GM19372 (cell line): Measurements from ENCODE around the gene KIRREL3.

ENCODE experiments used
- ATAC-seq: cut with Tn5 transposase; IDR thresholded peaks from one replicate; pipeline ENCODE4 v1.9.1; 2021; ENCODE audit warnings: mild to moderate bottlenecking, low read depth, moderate library complexity; ENCODE audit not compliant: unreplicated experiment

Gene KIRREL3

DNA sequence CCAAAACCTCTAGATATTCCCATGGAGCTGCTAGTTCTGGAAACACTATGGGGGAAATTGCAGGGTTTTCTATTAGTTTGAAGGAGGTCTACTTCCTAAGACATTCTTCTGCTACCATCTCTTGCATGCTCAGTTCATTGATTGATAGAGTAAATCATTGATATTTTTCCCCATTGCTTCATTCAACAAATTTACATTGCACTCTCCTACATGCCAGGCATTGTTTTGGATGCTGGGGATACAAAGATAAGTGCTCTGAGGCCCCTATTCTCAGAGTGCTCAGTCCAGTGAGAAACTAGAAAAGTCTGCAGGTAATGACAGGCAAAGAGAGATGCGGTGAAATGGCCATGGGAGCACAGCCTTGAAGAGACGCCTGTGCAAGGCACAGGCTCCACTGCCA, 313.1 kb downstream of the KIRREL3 start:
- ATAC-seq = no peak

GRCh38 chr11:126686938-126687337, 313.6 kb downstream of the KIRREL3 start:
- no peak for ATAC-seq

DNA sequence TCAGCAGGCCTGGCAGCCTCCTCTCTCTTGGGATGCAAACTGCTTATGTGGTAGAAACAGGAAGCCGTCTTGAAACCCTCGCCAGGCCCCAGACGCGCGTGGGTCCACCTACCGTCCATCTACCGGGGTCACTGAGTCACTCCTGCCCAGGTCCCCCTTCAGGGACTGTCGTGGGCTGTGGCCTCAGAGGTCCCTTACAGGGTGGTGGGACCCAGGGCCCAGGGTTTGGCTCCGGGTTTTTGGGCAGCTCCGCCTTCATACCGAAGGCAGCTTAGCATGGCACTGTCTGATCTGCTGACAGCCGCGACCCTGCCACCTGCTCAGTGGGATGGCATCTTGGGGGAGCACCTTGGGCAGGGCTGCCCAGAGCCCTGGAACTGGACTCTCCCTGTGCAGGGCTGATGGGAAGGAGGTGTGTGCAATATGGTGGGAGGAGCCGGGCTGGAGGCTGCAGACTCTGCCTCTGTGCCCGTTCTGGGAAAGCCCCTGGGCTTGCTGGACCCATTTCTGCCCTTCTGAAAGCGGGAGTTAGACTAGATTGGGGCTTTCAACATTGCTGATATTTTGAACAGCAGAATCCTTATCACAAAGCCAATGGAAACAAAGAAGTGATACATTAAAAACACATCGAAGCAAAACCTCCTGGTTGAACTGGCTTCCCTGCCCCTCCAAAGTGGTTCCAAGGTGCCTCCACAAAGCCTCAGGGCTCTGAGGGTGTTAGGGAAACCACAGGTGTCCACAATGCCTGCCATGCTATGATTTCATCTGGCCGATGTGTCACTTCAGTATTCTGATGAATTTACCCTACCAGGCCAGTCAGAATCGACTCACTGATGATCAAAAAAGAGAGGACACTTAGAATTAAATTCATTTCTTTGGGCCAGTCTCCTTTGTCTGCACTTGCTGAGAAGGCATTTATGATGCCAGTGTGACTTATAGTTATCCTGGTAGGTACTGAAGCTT, 316.5 kb downstream of the KIRREL3 start:
- no peak for ATAC-seq

- no peak for ATAC-seq
These were observed 318.0 kb downstream of the KIRREL3 start for GRCh38 chr11:126682590-126682989.

- no peak for ATAC-seq
These were observed 319.9 kb downstream of the KIRREL3 start for GRCh38 chr11:126680700-126681099.

GRCh38 chr11:126680131-126680530, 320.4 kb downstream of the KIRREL3 start:
- ATAC-seq = no peak

- no peak for ATAC-seq
These were observed 321.5 kb downstream of the KIRREL3 start for GRCh38 chr11:126679033-126679432.

DNA sequence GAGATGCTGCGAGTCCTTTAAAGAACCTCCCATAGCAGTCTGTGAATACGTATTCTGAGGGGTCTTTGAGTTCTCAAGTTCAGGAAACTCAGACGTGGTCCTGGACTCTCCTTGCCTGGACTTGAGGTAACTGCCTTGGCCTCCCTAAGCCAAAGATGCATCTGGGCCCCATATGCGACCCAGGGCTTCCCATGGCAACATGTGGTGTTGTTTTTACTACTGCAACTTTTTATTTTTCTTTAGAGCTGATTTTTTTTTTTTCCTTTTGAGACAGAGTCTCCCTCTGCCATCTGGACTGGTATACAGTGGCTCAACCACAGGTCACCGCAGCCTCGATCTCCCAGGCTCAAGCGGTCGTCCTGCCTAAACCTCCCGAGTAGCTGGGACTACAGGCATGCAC, 324.0 kb downstream of the KIRREL3 start:
- no peak for ATAC-seq

- ATAC-seq = no peak
These were observed 327.3 kb downstream of the KIRREL3 start for GRCh38 chr11:126673319-126673718.

DNA sequence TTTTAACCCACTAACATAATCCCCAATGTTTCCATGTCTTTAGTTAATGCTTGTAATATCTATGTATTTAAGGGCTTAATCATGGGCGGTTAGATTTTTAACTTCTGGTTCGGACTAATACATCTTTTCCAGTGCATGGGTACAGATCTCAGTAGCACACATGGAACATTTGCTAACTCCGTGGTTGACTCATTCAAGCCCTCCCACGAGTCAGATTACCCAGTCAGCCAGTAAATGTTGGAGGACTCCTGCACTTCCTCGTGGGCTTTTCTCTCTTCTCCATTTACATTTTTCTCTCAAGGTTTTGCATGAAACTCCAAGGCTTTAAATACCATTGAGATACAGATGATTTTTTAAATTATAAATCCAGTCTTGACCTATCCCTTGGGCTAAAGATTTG, 331.2 kb downstream of the KIRREL3 start:
- no peak for ATAC-seq

DNA sequence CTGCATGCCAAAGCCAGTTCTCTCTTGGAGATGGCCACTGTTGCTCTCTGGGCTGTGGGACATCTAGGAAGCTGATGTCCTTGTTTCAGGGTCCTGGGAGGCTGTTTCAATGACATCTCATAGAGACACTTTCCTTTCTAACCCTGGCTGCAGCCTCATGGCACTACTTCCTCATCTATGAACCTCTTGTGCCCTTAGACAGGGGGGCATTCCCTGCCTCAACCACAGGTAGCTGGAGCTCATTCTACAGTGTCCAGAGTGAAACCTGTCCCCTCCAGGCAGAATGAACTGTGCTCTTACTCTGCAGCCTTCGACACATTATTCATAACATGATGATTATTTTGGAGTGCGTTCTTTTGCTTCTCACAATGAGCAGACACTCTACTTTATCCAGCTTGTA, 335.9 kb downstream of the KIRREL3 start:
- no peak for ATAC-seq

DNA sequence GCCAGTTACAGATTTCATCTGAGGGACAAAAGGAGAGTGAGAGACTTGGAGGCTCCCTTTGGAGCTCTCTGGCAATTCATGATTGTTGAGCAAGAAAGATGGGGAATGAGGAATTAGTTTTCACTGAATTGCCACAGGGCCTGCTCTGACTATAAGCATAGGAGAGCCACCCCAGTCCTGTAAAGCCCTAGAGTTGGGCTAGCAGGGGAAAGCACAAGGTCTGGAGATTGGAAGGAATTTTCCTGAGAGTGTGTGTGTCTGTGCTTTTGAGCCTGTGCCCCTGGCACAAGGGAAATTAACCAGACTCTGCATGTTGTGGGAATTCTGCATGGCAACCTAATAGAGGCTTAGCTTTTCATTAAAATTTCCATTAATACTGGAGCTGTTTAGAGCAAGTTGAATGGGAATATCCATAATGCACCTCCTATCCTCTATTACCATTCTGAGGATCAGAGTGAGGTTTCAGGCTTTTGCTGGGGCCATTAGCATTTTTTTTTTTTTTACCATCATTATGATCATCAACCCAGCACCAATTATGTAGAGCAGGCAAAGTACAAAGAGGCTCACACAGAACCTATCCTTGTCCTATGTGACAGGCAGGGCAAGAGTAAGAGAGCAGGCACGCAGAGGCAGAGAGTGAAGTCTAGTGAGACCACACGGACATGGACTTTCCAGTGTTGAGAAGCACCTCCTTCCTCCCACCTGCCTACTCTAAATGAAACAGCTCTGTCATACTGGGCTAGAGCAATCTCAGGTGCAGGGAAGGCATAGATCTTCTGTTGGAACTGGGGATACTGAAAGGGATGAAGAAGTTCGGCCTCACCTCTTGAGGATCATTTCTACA, 336.6 kb downstream of the KIRREL3 start:
- no peak for ATAC-seq

GRCh38 chr11:126662035-126662790, 338.4 kb downstream of the KIRREL3 start:
- ATAC-seq = no peak

GRCh38 chr11:126660761-126661425, 339.7 kb downstream of the KIRREL3 start:
- ATAC-seq = no peak

DNA sequence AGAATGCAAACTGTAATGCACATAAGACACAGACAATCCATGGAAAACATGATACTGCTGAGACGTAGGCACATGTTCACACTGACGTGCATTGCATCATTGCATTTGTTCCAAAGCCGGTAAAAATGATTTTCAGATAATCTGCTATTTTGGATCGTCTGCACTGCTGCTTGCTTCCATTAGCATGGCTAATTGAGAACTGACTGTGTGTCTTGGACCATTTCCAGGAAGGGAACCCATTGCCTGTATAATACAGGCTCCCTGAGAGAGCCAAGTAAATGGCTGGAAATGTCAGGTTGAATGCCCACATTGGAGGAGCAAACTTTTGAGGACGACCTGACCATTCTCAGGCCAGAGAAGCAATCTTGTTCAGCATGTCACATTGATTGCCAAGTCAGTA, 340.2 kb downstream of the KIRREL3 start:
- ATAC-seq = no peak

DNA sequence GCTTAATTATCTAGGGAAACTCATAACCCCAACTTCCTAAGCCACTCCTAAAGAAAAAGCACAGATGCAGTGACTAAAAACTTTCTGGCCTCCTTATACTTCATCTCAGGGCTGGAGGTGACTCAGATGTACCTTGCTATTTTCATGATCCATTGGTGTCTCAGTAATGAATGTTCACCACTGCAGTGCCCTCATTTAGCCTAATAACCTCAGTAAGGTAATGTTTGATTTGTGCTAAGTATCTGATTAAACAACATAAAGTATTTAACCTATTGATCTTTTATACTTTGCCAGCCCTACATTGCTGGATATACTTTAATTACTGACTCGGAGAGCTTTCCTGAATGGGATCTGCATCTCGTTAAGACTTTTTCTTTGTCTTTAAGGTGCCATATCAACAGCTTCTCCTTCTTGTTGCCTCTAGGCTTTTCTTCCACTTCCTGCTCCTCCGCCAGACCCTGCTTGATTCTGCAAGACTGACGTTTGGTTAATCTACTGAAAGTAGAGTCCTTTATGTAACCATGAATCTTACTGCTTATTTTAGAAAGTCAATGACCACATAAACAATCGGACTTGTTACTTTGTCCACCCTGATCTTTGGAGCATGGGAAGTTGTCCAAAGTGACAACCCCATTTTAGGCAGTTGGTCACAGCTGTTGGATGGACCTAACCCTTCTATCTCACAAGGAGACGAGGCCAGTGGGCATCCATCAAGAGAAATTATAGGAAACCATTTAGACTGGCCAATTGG, 342.1 kb downstream of the KIRREL3 start:
- no peak for ATAC-seq

GRCh38 chr11:126655807-126656128, 344.8 kb downstream of the KIRREL3 start:
- ATAC-seq = no peak

DNA sequence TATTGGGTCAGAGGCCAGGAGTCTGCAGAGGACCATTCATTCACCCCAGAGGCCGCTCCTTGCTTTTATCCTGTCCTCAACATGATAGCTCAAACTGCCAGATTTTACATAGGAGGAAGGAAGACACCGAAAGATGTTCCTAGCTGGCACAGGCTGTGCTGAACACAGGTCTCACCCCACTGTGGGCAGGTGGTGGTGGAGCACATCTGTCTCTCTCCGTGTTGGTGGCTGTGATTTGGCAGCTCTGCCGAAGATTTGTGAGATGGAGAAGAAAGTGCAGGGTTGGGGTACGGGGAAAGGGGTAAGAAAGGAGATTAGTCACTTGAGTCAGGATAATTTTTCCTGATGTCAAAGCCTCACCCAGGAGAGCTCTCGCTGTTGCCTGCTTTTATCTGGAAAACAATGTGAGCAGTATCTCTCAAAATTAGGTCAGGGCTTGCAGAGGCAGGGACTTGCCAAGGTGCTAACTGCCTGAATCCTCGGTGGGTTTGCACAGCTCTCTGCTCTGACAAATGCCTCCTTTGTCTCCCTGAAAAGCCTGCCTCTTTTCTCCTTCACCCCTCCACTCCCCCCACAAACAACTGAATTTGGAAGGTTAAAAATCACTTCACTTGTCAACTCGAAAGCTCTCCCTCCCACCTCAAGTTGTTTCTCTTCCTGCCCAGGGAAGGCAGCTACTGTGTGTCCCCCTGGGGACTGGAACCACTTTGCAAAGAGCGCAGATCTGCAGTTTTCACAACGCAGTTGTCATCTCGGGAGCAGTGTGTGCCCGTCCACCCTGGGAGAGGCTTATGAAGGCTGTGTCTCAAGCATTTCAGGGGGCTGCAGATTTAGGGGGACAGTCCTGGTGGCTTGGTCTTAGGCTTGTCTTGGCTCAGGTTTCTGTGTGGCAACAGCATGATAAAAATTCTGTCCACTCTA, 345.4 kb downstream of the KIRREL3 start:
- no peak for ATAC-seq

DNA sequence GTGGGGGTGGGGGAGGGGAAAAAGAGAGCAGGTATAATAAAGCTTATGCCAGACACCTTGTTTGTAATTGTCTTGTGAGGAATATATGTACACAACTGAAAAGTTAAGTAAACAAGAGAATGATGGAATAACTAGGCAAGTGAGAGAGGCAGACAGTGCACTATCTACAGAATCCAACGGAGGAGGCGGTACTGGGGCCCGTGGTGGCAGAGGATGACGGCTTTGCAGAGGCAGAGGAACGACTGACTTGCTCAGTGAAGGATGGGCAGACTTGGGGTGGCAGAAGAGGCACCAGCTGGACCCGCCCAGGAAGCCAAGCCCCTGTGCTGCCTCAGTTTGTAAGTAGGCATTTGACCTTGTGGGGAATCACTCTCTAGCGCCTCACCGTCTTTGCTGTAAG, 347.5 kb downstream of the KIRREL3 start:
- ATAC-seq = no peak
